Ovary (tissue), 9 donors: ENCODE data around the gene ZNF326. TPM values are rescaled to one million over a fixed set of nuclear protein-coding genes. Genes with fewer than 3 reads are reported as not detected.

Experiments used
- DNase-seq, 5 donors: peaks; one replicate each; pipeline ENCODE4 v3.0.0-alpha.2; 2019 to 2020
- H3K27ac ChIP-seq, 2 donors: fragments of 200-600 bp; one replicate each; pipeline versions ENCODE4 v1.5.1 to v1.8.0; 2019 to 2022
- H3K27me3 ChIP-seq: fragments of 200-600 bp; one replicate; pipeline ENCODE4 v1.8.0; 2022
- H3K36me3 ChIP-seq: fragments of 200-600 bp; sonication (generic); one replicate; pipeline ENCODE4 v1.5.1; 2019
- H3K4me1 ChIP-seq: one replicate; pipeline ENCODE4 v1.8.1; 2013; ENCODE audit warnings: mild to moderate bottlenecking, moderate library complexity; ENCODE audit not compliant: insufficient read depth
- H3K4me3 ChIP-seq: fragments of 200-600 bp; sonication (generic); one replicate; pipeline ENCODE4 v1.5.1; 2017
- H3K9me3 ChIP-seq, 2 donors: fragments of 200-600 bp in 1 of 2; sonication (generic) in 1 of 2; one replicate each; pipeline versions ENCODE4 v1.5.1 to v1.8.1; 2013 to 2019; ENCODE audit warnings: mild to moderate bottlenecking in 1 of 2, moderate library complexity in 1 of 2
- CTCF ChIP-seq, 3 donors: fragments of 450-650 bp in 2 of 3; fragments of 200-600 bp in 1 of 3; IDR thresholded peaks; one replicate each; pipeline versions ENCODE4 v1.5.1 to v1.8.0; 2016 to 2022; ENCODE audit warnings: antibody characterized with exemption in 3 of 3, mild to moderate bottlenecking in 1 of 3
- EP300 ChIP-seq: sonication (generic); formaldehyde crosslinking; IDR thresholded peaks from one replicate; pipeline ENCODE4 v1.6.1; 2017; ENCODE audit warnings: antibody characterized with exemption
- POLR2A ChIP-seq: fragments of 450-650 bp; IDR thresholded peaks from one replicate; pipeline ENCODE4 v1.6.1; 2017; ENCODE audit warnings: antibody characterized with exemption, mild to moderate bottlenecking, moderate library complexity
- WGBS, 3 donors: extraction: QIAGEN DNeasy Blood & Tissue Kit in 1 of 3; methylation state at CpG; one replicate each; pipeline versions ENCODE4 v1.1.5 to v1.1.7; 2013 to 2017; 5-methylcytosine and 5-hydroxymethylcytosine counted together
- intact Hi-C, 4 donors: fragments of 100-400 bp; cut with DNase I; formaldehyde crosslinking; loops; one replicate each; pipeline versions ENCODE4 v1.11.0 to v1.15.1; 2022 to 2023
- polyA plus RNA-seq, 2 donors: library from polyadenylated mRNA; stranded (reverse); fragments of 200-250 nt in 1 of 2; fragments of 350-450 nt in 1 of 2; fragmentation: Illumina TruSeq in 1 of 2; extraction: RNeasy Lipid Tissue Mini Kit (QIAGEN cat#74804) in 1 of 2; gene quantifications; one replicate each; pipeline ENCODE4 v1.2.3, GENCODE V29; 2013 to 2014
- total RNA-seq, 7 donors: library from RNA; depleted of rRNA in 2 of 7; stranded (reverse); fragments of >200 nt in 2 of 7; fragmentation: NEBNext Ultra II Directional in 3 of 7; extraction: Animal tissue kit (Norgen Biotek cat#: 25700) in 3 of 7; gene quantifications; one replicate each; pipeline versions ENCODE4 v1.1.0 to v1.2.4, GENCODE V29; 2016 to 2023
- donor health status: DM: no; HTN: no; CAD: no; lungs with moderate emphysema.
- donor health status: DM: no; HTN: no; CAD: no.
- donor health status: Bipolar disorder and iron deficiency.
- donor health status: DM: yes; HTN: yes; CAD: no.
- donor health status: DM: no; HTN: no; CAD: no.
- donor health status: DM: yes; HTN: yes; CAD: no.

Gene ZNF326
- total and polyA plus RNA-seq, 9 donors: 10.9 to 24.7 (median 21.8) TPM

- 42 to 45% (median 44%) methylated on average over 8 of the region's 8 CpGs for whole genome bisulfite sequencing, 3 donors
- no peaks in the 10 kb centered on the region for H3K36me3 ChIP-seq
- H3K27me3 ChIP-seq: no peaks in the 10 kb centered on the region
- H3K4me3 ChIP-seq: no peak overlapping the region
- H3K9me3 ChIP-seq: no peaks in the 10 kb centered on the region
- no peak overlapping the region for H3K27ac ChIP-seq
- no peak for DNase-seq
- no peaks in the 10 kb centered on the region for H3K4me1 ChIP-seq
- intact Hi-C loops: loop anchor here in 2 of 4 donors (10.0 kb wide), 2 partner anchors 356 to 466 kb away; partner anchors contain the start of genes LRRC8B (in 1 of the 2) and LRRC8C (in 1 of the 2)
- TF ChIP-seq POLR2A: no peak
- TF ChIP-seq CTCF (IDR thresholded peaks at IDR 0.05): no peak
- TF ChIP-seq EP300: no peak
Measured at GRCh38 chr1:89990976-89991831, 3.7 kb upstream of the ZNF326 start.

- peaks cover 1% of the 10 kb centered on the region for H3K4me1 ChIP-seq
- TF ChIP-seq CTCF (IDR thresholded peaks at IDR 0.05) (no peak), POLR2A (no peak), EP300 (no peak)
- H3K27ac ChIP-seq: no peak overlapping the region
- no peaks in the 10 kb centered on the region for H3K27me3 ChIP-seq
- H3K36me3 ChIP-seq: no peaks in the 10 kb centered on the region
- H3K4me3 ChIP-seq: no peak overlapping the region
- intact Hi-C loops: loop anchor here in 2 of 4 donors (10.0 kb wide), 2 partner anchors 359 to 469 kb away; partner anchors contain the start of genes LRRC8B (in 1 of the 2) and LRRC8C (in 1 of the 2)
- H3K9me3 ChIP-seq: no peaks in the 10 kb centered on the region
- peak in 4 of 5 donors; percentile 10 to 41 (median 34) for DNase-seq
- 94 to 95% (median 95%) methylated on average over 24 of the region's 24 CpGs for WGBS, 3 donors
Measured at GRCh38 chr1:89993541-89993940, 1.4 kb upstream of the ZNF326 start.

GRCh38 chr1:89994231-89994804, 592 bp upstream of the ZNF326 start:
- WGBS, 3 donors: 65 to 69% (median 68%) methylated on average over 16 of the region's 16 CpGs
- Histone ChIP-seq H3K4me1 (peaks cover 1% of the 10 kb centered on the region), H3K9me3 (no peaks in the 10 kb centered on the region), H3K4me3 (peak overlapping the region; percentile 79), H3K27ac (peak overlapping the region; percentile 94 to 96), H3K27me3 (no peaks in the 10 kb centered on the region), H3K36me3 (no peaks in the 10 kb centered on the region)
- DNase-seq: peak; percentile 28 to 67 (median 63)
- intact Hi-C loops: loop anchor here in 2 of 4 donors (10.0 kb wide), 2 partner anchors 360 to 470 kb away; partner anchors contain the start of genes LRRC8B (in 1 of the 2) and LRRC8C (in 1 of the 2)
- TF ChIP-seq POLR2A: no peak
- no peak for TF ChIP-seq CTCF (IDR thresholded peaks at IDR 0.05)
- no peak for TF ChIP-seq EP300

GRCh38 chr1:89995598-89996449, 914 bp downstream of the ZNF326 start:
- no peak for DNase-seq
- no peak for TF ChIP-seq POLR2A
- H3K27ac ChIP-seq: peak overlapping the region; percentile 94 to 96
- intact Hi-C loops: loop anchor here in 2 of 4 donors (10.0 kb wide), 2 partner anchors 361 to 471 kb away; partner anchors contain the start of genes LRRC8B (in 1 of the 2) and LRRC8C (in 1 of the 2)
- H3K9me3 ChIP-seq: no peaks in the 10 kb centered on the region
- WGBS, 3 donors: 1% methylated on average over 15 of the region's 15 CpGs
- peak overlapping the region; percentile 79 for H3K4me3 ChIP-seq
- H3K27me3 ChIP-seq: no peaks in the 10 kb centered on the region
- no peaks in the 10 kb centered on the region for H3K36me3 ChIP-seq
- peaks cover 1% of the 10 kb centered on the region for H3K4me1 ChIP-seq
